Esophagus muscularis mucosa (tissue), 4 donors: Measurements from ENCODE around the gene CCR5. TPM values are rescaled to one million over a fixed set of nuclear protein-coding genes. Genes with fewer than 3 reads are reported as not detected.

Experiments
- DNase-seq: peaks from one replicate; pipeline ENCODE4 v3.0.0-alpha.2; 2017; ENCODE audit errors: extremely low spot score
- H3K27ac ChIP-seq, 4 donors: fragments of 200-600 bp; sonication (generic); replicated peaks in 1 of 4; 1 replicate in 3 of 4; 2 replicates in 1 of 4; pipeline ENCODE4 v1.5.1; 2016 to 2019; ENCODE audit warnings: mild to moderate bottlenecking in 1 of 4
- H3K27me3 ChIP-seq, 4 donors: fragments of 200-600 bp; sonication (generic); one replicate each; pipeline versions ENCODE4 v1.5.1 to v1.6.0; 2016 to 2019
- H3K36me3 ChIP-seq, 4 donors: fragments of 200-600 bp; sonication (generic); one replicate each; pipeline ENCODE4 v1.5.1; 2016 to 2019
- H3K4me1 ChIP-seq, 4 donors: fragments of 200-600 bp; sonication (generic); one replicate each; pipeline ENCODE4 v1.5.1; 2016 to 2019
- H3K4me3 ChIP-seq, 4 donors: fragments of 200-600 bp; sonication (generic); 1 replicate in 2 of 4; 2 replicates in 2 of 4; pipeline ENCODE4 v1.5.1; 2016 to 2019; ENCODE audit warnings: mild to moderate bottlenecking in 4 of 4, moderate library complexity in 1 of 4
- H3K9me3 ChIP-seq, 4 donors: fragments of 200-600 bp; sonication (generic); 1 replicate in 3 of 4; 2 replicates in 1 of 4; pipeline ENCODE4 v1.5.1; 2016 to 2019
- EP300 ChIP-seq: sonication (generic); formaldehyde crosslinking; IDR thresholded peaks from one replicate; pipeline ENCODE4 v1.6.1; 2017; ENCODE audit warnings: antibody characterized with exemption
- POLR2A ChIP-seq: fragments of 450-650 bp; IDR thresholded peaks from one replicate; pipeline ENCODE4 v1.6.1; 2017; ENCODE audit warnings: antibody characterized with exemption, moderate library complexity, mild to moderate bottlenecking, low read depth
- POLR2AphosphoS5 ChIP-seq, 2 donors: sonication (generic); formaldehyde crosslinking; IDR thresholded peaks; one replicate each; pipeline ENCODE4 v1.6.1; 2017; ENCODE audit warnings: antibody characterized with exemption in 2 of 2
- WGBS: methylation state at CpG from one replicate; pipeline ENCODE4 v1.1.5; 2018; 5-methylcytosine and 5-hydroxymethylcytosine counted together
- intact Hi-C: fragments of 100-400 bp; cut with DNase I; formaldehyde crosslinking; loops from one replicate; pipeline ENCODE4 v1.15.1; 2023
- total RNA-seq, 4 donors: library from RNA; depleted of rRNA; stranded (reverse); fragments of >200 nt; gene quantifications; one replicate each; pipeline versions ENCODE4 v1.1.0 to v1.2.1, GENCODE V29; 2016
- TF ChIP-seq, protein P1 (sequence below), 3 experiments: fragments of 200-600 bp in 2 of 3; fragments of 450-650 bp in 1 of 3; sonication (generic) in 2 of 3; IDR thresholded peaks; one replicate each; pipeline ENCODE4 v1.5.1; 2017 to 2019; ENCODE audit warnings: antibody characterized with exemption in 3 of 3, mild to moderate bottlenecking in 2 of 3, moderate library complexity in 1 of 3

Gene CCR5
- total RNA-seq, 4 donors from 2014 or later = 0.39 to 3.0 (median 0.44) TPM

DNA sequence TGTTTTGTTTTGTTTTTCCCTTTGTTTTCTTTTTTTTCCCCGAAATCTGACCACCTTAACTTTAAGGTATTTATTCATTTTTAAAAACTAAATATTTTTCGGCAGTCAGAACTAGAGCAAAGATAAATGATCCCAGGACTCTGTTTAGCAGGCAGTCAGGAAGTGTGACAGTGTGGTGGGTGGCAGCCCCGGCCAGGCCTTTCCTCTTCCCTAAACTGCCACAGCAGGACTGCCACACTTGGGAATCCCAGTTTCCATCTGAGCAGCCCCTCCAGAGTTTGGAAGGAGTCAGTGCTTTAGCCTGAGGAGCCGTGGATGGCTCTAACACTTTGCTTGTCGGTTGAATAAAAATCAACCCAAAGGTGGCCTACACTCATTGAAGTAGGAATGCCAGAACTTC lies 43.2 kb downstream of the CCR5 start:
- intact Hi-C loops = no loop called here
- Histone ChIP-seq H3K9me3 (no peaks in the 10 kb centered on the region), H3K4me1 (peaks cover 0 to 13% (median 8%) of the 10 kb centered on the region in 4 donors), H3K36me3 (no peaks in the 10 kb centered on the region), H3K27ac (no peak overlapping the region), H3K4me3 (no peak overlapping the region), H3K27me3 (no peaks in the 10 kb centered on the region)
- DNase-seq = no peak
- TF ChIP-seq POLR2A = no peak
- TF ChIP-seq POLR2AphosphoS5 (IDR thresholded peaks at IDR 0.05) = no peak
- no peak for TF ChIP-seq EP300
- TF ChIP-seq, protein P1, sequence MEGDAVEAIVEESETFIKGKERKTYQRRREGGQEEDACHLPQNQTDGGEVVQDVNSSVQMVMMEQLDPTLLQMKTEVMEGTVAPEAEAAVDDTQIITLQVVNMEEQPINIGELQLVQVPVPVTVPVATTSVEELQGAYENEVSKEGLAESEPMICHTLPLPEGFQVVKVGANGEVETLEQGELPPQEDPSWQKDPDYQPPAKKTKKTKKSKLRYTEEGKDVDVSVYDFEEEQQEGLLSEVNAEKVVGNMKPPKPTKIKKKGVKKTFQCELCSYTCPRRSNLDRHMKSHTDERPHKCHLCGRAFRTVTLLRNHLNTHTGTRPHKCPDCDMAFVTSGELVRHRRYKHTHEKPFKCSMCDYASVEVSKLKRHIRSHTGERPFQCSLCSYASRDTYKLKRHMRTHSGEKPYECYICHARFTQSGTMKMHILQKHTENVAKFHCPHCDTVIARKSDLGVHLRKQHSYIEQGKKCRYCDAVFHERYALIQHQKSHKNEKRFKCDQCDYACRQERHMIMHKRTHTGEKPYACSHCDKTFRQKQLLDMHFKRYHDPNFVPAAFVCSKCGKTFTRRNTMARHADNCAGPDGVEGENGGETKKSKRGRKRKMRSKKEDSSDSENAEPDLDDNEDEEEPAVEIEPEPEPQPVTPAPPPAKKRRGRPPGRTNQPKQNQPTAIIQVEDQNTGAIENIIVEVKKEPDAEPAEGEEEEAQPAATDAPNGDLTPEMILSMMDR (IDR thresholded peaks at IDR 0.05) = no peak
- WGBS = 63% methylated on average over 5 of the region's 5 CpGs

DNA sequence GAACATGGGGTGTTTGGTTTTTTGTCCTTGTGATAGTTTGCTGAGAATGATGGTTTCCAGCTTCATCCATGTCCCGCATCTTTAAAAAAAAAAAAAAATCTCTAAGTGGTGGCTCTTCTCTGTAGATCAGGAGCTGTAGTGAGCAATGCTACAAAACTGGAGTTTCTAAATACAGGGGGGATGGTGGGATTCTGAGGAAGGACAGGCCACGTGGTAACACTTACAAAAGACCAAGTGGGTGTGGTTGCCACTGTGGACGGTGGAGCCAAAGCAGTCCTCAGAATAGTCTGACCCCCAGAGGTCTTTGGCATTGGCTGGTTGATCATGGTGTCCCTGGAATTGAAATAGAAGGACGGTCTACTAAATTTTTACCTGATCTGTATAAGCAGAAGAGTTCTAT lies 44.0 kb downstream of the CCR5 start:
- peaks cover 0 to 13% (median 8%) of the 10 kb centered on the region in 4 donors for H3K4me1 ChIP-seq
- DNase-seq = no peak
- H3K36me3 ChIP-seq = no peaks in the 10 kb centered on the region
- no peaks in the 10 kb centered on the region for H3K9me3 ChIP-seq
- TF ChIP-seq EP300 (no peak), POLR2A (no peak), POLR2AphosphoS5 (IDR thresholded peaks at IDR 0.05) (no peak)
- TF ChIP-seq, protein P1 (IDR thresholded peaks at IDR 0.05) = no peak
- H3K27me3 ChIP-seq = no peaks in the 10 kb centered on the region
- intact Hi-C loops = no loop called here
- no peak overlapping the region for H3K4me3 ChIP-seq
- H3K27ac ChIP-seq = no peak overlapping the region
- 72% methylated on average over 4 of the region's 4 CpGs for WGBS

DNA sequence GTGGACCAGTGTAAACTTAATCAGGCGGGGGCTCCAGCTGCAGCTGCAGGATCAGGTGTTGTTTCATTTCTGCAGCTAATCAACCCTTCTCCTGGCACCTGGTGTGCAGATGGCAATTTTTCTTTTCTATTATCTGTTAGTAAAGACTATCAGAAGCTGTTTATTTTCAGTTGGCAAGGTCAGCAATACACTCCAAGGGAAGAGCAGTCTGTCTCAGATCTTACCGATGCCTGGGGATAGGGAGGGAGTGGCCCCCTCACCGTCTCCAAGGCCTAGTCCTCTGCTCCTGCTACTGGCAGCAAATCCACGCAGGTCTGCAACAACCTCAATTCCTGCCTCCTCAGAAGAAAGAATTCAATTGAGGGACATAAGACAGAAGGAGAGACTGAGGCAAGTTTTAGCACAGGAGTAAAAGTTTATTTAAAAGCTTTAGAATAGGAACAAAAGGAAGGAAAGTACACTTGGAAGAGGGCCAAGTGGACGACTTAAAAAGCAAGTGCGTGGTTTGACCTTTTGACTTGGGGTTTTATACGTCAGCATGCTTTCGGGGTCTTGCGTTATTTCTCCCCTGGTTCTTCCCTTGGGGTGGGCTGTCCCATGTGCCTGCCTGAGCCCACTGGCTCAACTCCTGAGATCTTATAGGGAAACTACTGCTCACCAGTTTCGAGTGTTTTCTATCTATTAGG lies 45.5 kb downstream of the CCR5 start:
- Histone ChIP-seq H3K27me3 (no peaks in the 10 kb centered on the region), H3K4me3 (no peak overlapping the region), H3K36me3 (no peaks in the 10 kb centered on the region), H3K27ac (no peak overlapping the region), H3K4me1 (peaks cover 0 to 13% (median 8%) of the 10 kb centered on the region in 4 donors), H3K9me3 (no peaks in the 10 kb centered on the region)
- no peak for DNase-seq
- intact Hi-C loops = no loop called here
- 53% methylated on average over 10 of the region's 10 CpGs for WGBS
- no peak for TF ChIP-seq POLR2A
- TF ChIP-seq, protein P1 (IDR thresholded peaks at IDR 0.05) = no peak
- TF ChIP-seq EP300 = no peak
- TF ChIP-seq POLR2AphosphoS5 (IDR thresholded peaks at IDR 0.05) = no peak

DNA sequence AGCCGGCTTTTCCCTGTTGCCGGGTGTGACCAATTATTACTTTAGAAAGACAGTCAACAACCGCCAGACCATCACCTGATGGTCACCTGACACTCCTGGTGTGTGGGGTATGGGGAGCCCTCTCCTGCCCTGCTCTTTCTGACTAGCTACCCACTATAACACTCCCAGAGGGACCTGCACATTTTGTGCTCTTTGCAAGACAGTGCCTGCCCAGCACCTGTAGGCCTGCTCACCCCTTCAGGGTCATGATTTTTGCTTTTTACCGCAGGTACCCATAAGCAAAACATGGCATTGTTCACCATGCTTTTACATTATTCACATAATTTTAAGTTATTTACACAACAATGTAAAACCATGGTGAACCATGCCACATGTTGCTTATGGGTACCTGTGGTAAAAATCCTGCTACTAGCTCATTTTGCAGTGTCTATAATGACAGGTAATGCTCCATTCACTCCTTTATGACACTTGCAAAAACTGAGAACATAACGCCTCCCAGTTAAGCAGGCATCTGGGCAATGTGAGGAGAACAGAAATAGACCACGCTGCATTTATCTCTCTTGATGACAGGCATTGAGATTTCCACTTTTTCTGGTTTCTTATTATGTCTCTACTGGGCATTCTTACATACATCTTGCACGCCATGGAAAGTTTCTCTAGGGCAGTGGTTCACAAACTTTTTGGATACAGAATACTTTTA lies 46.2 kb downstream of the CCR5 start:
- Histone ChIP-seq H3K9me3 (no peaks in the 10 kb centered on the region), H3K36me3 (no peaks in the 10 kb centered on the region), H3K4me3 (no peak overlapping the region), H3K4me1 (peaks cover 0 to 13% (median 8%) of the 10 kb centered on the region in 4 donors), H3K27ac (no peak overlapping the region), H3K27me3 (no peaks in the 10 kb centered on the region)
- no peak for DNase-seq
- intact Hi-C loops = no loop called here
- no peak for TF ChIP-seq EP300
- TF ChIP-seq, protein P1 (IDR thresholded peaks at IDR 0.05) = no peak
- TF ChIP-seq POLR2A = no peak
- TF ChIP-seq POLR2AphosphoS5 (IDR thresholded peaks at IDR 0.05) = no peak
- 89% methylated on average over 7 of the region's 7 CpGs for WGBS
